SK-N-SH treated with all-trans-retinoic acid at 6 μM for 48 hours (cell line): Measurements from ENCODE around the gene S100Z.

Experiments used
- ARNTL ChIP-seq: fragments of 450-650 bp; formaldehyde crosslinking; IDR thresholded peaks from 2 replicates; pipeline ENCODE4 v1.5.0; 2020; ENCODE audit warnings: low read depth, mild to moderate bottlenecking, moderate library complexity, borderline replicate concordance
- CREB5 ChIP-seq: fragments of 250-450 bp; sonication (Bioruptor Pico); IDR thresholded peaks from 2 replicates; pipeline ENCODE4 v1.5.1; 2020; ENCODE audit warnings: low read depth, mild to moderate bottlenecking, moderate library complexity
- CSDC2 ChIP-seq: fragments of 250-450 bp; sonication (Bioruptor Pico); IDR thresholded peaks from 2 replicates; pipeline ENCODE4 v1.5.0; 2020; ENCODE audit warnings: mild to moderate bottlenecking, moderate library complexity
- ESRRG ChIP-seq: fragments of 250-450 bp; sonication (Bioruptor Pico); IDR thresholded peaks from 2 replicates; pipeline ENCODE4 v1.6.1; 2021; ENCODE audit warnings: mild to moderate bottlenecking
- GLIS3 ChIP-seq: fragments of 250-450 bp; sonication (Bioruptor Pico); IDR thresholded peaks from 2 replicates; pipeline ENCODE4 v1.5.0; 2020; ENCODE audit warnings: mild to moderate bottlenecking, moderate library complexity
- RARB ChIP-seq: fragments of 250-450 bp; sonication (Bioruptor Pico); IDR thresholded peaks from 2 replicates; pipeline ENCODE4 v1.8.0; 2021; ENCODE audit warnings: mild to moderate bottlenecking, moderate library complexity
- SNAI2 ChIP-seq: fragments of 250-450 bp; sonication (Bioruptor Pico); IDR thresholded peaks from 2 replicates; pipeline ENCODE4 v1.5.0; 2020; ENCODE audit warnings: mild to moderate bottlenecking, moderate library complexity
- TCF4 ChIP-seq: fragments of 250-450 bp; sonication (Bioruptor Pico); IDR thresholded peaks from 2 replicates; pipeline ENCODE4 v1.8.0; 2021; ENCODE audit warnings: mild to moderate bottlenecking, moderate library complexity, borderline replicate concordance
- TOX ChIP-seq: fragments of 250-450 bp; sonication (Bioruptor Pico); IDR thresholded peaks from 2 replicates; pipeline ENCODE4 v1.8.0; 2021; ENCODE audit warnings: mild to moderate bottlenecking, moderate library complexity, borderline replicate concordance
- ZFP3 ChIP-seq: fragments of 250-450 bp; sonication (Bioruptor Pico); IDR thresholded peaks from 2 replicates; pipeline ENCODE4 v1.5.0; 2020; ENCODE audit warnings: mild to moderate bottlenecking, moderate library complexity
- ZNF8 ChIP-seq: fragments of 450-650 bp; formaldehyde crosslinking; IDR thresholded peaks from 2 replicates; pipeline ENCODE4 v1.5.0; 2020; ENCODE audit warnings: mild to moderate bottlenecking, moderate library complexity
- TF ChIP-seq, protein P1 (sequence below): fragments of 250-450 bp; sonication (Bioruptor Pico); IDR thresholded peaks from 2 replicates; pipeline ENCODE4 v1.8.0; 2020; ENCODE audit warnings: mild to moderate bottlenecking, moderate library complexity, borderline replicate concordance
- TF ChIP-seq, protein P2 (sequence below): fragments of 250-450 bp; sonication (Bioruptor Pico); IDR thresholded peaks from 2 replicates; pipeline ENCODE4 v1.5.0; 2020; ENCODE audit warnings: mild to moderate bottlenecking, moderate library complexity

DNA sequence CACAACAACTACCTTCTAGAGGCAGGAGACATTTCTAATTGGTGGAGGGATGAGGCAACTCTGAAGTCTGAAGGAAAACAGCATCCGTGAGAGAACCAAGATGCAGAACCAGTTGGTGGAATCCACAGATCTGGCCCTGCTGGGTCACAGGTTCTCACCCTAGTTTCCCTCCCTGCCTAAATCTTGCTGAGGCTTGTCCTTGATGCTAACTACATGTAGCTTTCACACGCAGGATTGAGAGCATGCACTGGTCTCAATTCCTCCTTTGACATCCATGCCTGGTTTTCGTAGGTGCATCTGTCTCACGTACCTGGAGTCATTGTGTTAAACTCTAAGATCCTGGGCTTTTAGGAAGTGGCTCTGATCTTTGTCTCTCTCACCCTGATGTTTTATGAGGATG, 40.7 kb upstream of the S100Z start:
- TF ChIP-seq GLIS3 (CRISPR knock-in tag) (no peak), ARNTL (CRISPR knock-in tag) (no peak), RARB (CRISPR knock-in tag) (no peak), TCF4 (CRISPR knock-in tag) (no peak), TOX (CRISPR knock-in tag) (no peak), ZNF8 (CRISPR knock-in tag) (no peak), SNAI2 (no peak), CSDC2 (CRISPR knock-in tag) (no peak), ZFP3 (CRISPR knock-in tag) (no peak), ESRRG (no peak), CREB5 (CRISPR knock-in tag) (no peak)
- TF ChIP-seq, protein P1, sequence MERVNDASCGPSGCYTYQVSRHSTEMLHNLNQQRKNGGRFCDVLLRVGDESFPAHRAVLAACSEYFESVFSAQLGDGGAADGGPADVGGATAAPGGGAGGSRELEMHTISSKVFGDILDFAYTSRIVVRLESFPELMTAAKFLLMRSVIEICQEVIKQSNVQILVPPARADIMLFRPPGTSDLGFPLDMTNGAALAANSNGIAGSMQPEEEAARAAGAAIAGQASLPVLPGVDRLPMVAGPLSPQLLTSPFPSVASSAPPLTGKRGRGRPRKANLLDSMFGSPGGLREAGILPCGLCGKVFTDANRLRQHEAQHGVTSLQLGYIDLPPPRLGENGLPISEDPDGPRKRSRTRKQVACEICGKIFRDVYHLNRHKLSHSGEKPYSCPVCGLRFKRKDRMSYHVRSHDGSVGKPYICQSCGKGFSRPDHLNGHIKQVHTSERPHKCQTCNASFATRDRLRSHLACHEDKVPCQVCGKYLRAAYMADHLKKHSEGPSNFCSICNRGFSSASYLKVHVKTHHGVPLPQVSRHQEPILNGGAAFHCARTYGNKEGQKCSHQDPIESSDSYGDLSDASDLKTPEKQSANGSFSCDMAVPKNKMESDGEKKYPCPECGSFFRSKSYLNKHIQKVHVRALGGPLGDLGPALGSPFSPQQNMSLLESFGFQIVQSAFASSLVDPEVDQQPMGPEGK (CRISPR knock-in tag): no peak
- TF ChIP-seq, protein P2, sequence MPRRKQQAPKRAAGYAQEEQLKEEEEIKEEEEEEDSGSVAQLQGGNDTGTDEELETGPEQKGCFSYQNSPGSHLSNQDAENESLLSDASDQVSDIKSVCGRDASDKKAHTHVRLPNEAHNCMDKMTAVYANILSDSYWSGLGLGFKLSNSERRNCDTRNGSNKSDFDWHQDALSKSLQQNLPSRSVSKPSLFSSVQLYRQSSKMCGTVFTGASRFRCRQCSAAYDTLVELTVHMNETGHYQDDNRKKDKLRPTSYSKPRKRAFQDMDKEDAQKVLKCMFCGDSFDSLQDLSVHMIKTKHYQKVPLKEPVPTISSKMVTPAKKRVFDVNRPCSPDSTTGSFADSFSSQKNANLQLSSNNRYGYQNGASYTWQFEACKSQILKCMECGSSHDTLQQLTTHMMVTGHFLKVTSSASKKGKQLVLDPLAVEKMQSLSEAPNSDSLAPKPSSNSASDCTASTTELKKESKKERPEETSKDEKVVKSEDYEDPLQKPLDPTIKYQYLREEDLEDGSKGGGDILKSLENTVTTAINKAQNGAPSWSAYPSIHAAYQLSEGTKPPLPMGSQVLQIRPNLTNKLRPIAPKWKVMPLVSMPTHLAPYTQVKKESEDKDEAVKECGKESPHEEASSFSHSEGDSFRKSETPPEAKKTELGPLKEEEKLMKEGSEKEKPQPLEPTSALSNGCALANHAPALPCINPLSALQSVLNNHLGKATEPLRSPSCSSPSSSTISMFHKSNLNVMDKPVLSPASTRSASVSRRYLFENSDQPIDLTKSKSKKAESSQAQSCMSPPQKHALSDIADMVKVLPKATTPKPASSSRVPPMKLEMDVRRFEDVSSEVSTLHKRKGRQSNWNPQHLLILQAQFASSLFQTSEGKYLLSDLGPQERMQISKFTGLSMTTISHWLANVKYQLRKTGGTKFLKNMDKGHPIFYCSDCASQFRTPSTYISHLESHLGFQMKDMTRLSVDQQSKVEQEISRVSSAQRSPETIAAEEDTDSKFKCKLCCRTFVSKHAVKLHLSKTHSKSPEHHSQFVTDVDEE (CRISPR knock-in tag): no peak
